Panc1 (cell line): ENCODE results near the gene CRELD2. TPM values are rescaled to one million over a fixed set of nuclear protein-coding genes. Genes with fewer than 3 reads are reported as not detected.

Source experiments
- ATAC-seq: fragments of 200-7000 bp; cut with Tn5 transposase; 2 replicates; pipeline ENCODE4 v1.9.1; 2020; ENCODE audit warnings: mild to moderate bottlenecking, moderate library complexity
- BruUV-seq: library from RNA; stranded (reverse); fragments of 400-500 nt; replicated peaks from 2 replicates; lab custom pipeline; 2021; lab: Mats Ljungman, UMichigan
- CTCF ChIA-PET: fragments of 300-600 bp; sonication (Branson Sonifier 250); formaldehyde crosslinking; loops from one replicate; lab custom pipeline; 2022; ENCODE audit warnings: antibody characterized with exemption; lab: Charles Lee
- POLR2A ChIA-PET: fragments of 300-600 bp; sonication (Branson Sonifier 250); formaldehyde crosslinking; loops from one replicate; lab custom pipeline; 2022; ENCODE audit warnings: antibody characterized with exemption; lab: Charles Lee
- DNase-seq: peaks from one replicate; pipeline ENCODE4 v3.0.0-alpha.2; 2010; ENCODE audit warnings: low read depth, low spot score
- H3K27ac ChIP-seq: 2 replicates; pipeline ENCODE4 v1.5.1; 2011; ENCODE audit warnings: mild to moderate bottlenecking, low read length, inconsistent platforms
- H3K27me3 ChIP-seq: fragments of 200-500 bp; sonication (Bioruptor generic); 2 replicates; pipeline ENCODE4 v1.6.0; 2014; ENCODE audit warnings: low read length, inconsistent platforms; ENCODE audit not compliant: control insufficient read depth, insufficient read depth
- H3K36me3 ChIP-seq: fragments of 200-500 bp; sonication (Bioruptor generic); 2 replicates; pipeline ENCODE4 v1.5.1; 2014; ENCODE audit warnings: inconsistent platforms, mild to moderate bottlenecking, low read length, moderate library complexity; ENCODE audit not compliant: control insufficient read depth, insufficient read depth
- H3K4me1 ChIP-seq: 2 replicates; pipeline ENCODE4 v1.5.1; 2011; ENCODE audit warnings: inconsistent platforms, mild to moderate bottlenecking, low read length, moderate library complexity; ENCODE audit not compliant: control insufficient read depth, insufficient read depth
- H3K4me3 ChIP-seq, 2 experiments: 2 replicates each; pipeline ENCODE4 v1.5.1; 2011 to 2012; ENCODE audit warnings: low read depth in 2 of 2, low read length in 2 of 2, mild to moderate bottlenecking in 2 of 2, inconsistent platforms in 1 of 2, moderate library complexity in 1 of 2
- H3K9me3 ChIP-seq: fragments of 200-500 bp; sonication (Bioruptor generic); 2 replicates; pipeline ENCODE4 v1.5.1; 2014; ENCODE audit warnings: low read depth, mild to moderate bottlenecking, inconsistent platforms, low read length, moderate library complexity; ENCODE audit not compliant: control insufficient read depth, insufficient read depth
- POLR2AphosphoS5 ChIP-seq: IDR thresholded peaks from 2 replicates; pipeline ENCODE4 v1.6.1; 2012; ENCODE audit warnings: mild to moderate bottlenecking, low read depth, low read length, moderate library complexity
- SIN3A ChIP-seq: IDR thresholded peaks from 2 replicates; pipeline ENCODE4 v1.6.1; 2012; ENCODE audit warnings: low read depth, mild to moderate bottlenecking, low read length, moderate library complexity, borderline replicate concordance; ENCODE audit not compliant: insufficient read depth
- TCF7L2 ChIP-seq: IDR thresholded peaks from 2 replicates; pipeline ENCODE4 v1.6.1; 2011; ENCODE audit warnings: mild to moderate bottlenecking, low read depth, low read length, inconsistent platforms
- in situ Hi-C: cut with HindIII; loops from 2 replicates; pipeline ENCODE4 v1.10.0; 2016; ENCODE audit warnings: low sequenced_read_pairs, low pct_unique_long_range_greater_than_20kb
- intact Hi-C: fragments of 100-400 bp; cut with micrococcal nuclease; formaldehyde crosslinking; loops from one replicate; pipeline ENCODE4 v1.10.0; 2022; ENCODE audit not compliant: unreplicated experiment
- total RNA-seq: library from RNA; stranded (reverse); gene quantifications from one replicate; pipeline ENCODE4 v1.2.1, GENCODE V29; 2021; ENCODE audit not compliant: unreplicated experiment
- TF ChIP-seq, protein P1 (sequence below), 2 experiments: IDR thresholded peaks; 2 replicates each; pipeline ENCODE4 v1.6.1; 2011 to 2012; ENCODE audit warnings: low read depth in 2 of 2, control low read depth in 1 of 2, low read length in 1 of 2, mild to moderate bottlenecking in 1 of 2, moderate library complexity in 1 of 2; ENCODE audit not compliant: insufficient read depth in 1 of 2
- TF ChIP-seq, protein P2 (sequence below): fragments of 450-650 bp; IDR thresholded peaks from 2 replicates; pipeline ENCODE4 v1.5.1; 2017; ENCODE audit warnings: mild to moderate bottlenecking

CRELD2 gene
- total RNA-seq, 1 experiment from 2014 or later: 59.7 TPM

DNA sequence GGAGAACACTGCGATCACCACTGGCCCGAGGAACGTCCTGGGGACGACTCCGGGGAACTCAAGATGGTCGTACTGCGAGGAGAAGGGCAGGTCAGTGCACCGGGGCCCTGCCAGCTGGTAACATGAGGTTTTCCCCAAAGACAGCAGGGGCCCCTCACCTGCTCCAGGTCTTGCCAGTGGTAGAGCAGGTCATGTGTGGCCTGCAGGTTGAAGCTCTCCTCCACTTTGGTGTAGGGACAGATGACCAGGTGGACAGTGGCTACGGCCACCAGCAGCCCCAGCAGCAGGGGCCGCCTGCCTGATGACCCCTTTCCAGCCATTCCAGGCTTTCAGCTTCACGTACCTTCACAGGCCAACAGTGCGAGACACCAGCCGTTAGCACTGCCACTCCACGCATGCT is 5.0 kb upstream of the CRELD2 start:
- CTCF ChIA-PET: no interaction called here
- ATAC-seq: no peak
- H3K36me3 ChIP-seq: peaks cover 4% of the 10 kb centered on the region; the same call in 1 of the 2 replicates
- no peak for DNase-seq
- H3K27ac ChIP-seq: no peak overlapping the region
- no peak overlapping the region for H3K4me3 ChIP-seq
- in situ Hi-C loops (no loop called here), intact Hi-C loops (no loop called here)
- no peaks in the 10 kb centered on the region for H3K27me3 ChIP-seq
- H3K9me3 ChIP-seq: no peaks in the 10 kb centered on the region
- H3K4me1 ChIP-seq: no peaks in the 10 kb centered on the region
- BruUV-seq: no TSS peak
- POLR2A ChIA-PET: no interaction called here
- TF ChIP-seq POLR2AphosphoS5 (no peak), SIN3A (no peak), TCF7L2 (no peak)
- TF ChIP-seq, protein P1, sequence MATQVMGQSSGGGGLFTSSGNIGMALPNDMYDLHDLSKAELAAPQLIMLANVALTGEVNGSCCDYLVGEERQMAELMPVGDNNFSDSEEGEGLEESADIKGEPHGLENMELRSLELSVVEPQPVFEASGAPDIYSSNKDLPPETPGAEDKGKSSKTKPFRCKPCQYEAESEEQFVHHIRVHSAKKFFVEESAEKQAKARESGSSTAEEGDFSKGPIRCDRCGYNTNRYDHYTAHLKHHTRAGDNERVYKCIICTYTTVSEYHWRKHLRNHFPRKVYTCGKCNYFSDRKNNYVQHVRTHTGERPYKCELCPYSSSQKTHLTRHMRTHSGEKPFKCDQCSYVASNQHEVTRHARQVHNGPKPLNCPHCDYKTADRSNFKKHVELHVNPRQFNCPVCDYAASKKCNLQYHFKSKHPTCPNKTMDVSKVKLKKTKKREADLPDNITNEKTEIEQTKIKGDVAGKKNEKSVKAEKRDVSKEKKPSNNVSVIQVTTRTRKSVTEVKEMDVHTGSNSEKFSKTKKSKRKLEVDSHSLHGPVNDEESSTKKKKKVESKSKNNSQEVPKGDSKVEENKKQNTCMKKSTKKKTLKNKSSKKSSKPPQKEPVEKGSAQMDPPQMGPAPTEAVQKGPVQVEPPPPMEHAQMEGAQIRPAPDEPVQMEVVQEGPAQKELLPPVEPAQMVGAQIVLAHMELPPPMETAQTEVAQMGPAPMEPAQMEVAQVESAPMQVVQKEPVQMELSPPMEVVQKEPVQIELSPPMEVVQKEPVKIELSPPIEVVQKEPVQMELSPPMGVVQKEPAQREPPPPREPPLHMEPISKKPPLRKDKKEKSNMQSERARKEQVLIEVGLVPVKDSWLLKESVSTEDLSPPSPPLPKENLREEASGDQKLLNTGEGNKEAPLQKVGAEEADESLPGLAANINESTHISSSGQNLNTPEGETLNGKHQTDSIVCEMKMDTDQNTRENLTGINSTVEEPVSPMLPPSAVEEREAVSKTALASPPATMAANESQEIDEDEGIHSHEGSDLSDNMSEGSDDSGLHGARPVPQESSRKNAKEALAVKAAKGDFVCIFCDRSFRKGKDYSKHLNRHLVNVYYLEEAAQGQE (IDR thresholded peaks at IDR 0.05; ENCODE audit: insufficient read depth in 1 of 2, low read depth in 2 of 2, low read length in 1 of 2): no peak
- TF ChIP-seq, protein P2, sequence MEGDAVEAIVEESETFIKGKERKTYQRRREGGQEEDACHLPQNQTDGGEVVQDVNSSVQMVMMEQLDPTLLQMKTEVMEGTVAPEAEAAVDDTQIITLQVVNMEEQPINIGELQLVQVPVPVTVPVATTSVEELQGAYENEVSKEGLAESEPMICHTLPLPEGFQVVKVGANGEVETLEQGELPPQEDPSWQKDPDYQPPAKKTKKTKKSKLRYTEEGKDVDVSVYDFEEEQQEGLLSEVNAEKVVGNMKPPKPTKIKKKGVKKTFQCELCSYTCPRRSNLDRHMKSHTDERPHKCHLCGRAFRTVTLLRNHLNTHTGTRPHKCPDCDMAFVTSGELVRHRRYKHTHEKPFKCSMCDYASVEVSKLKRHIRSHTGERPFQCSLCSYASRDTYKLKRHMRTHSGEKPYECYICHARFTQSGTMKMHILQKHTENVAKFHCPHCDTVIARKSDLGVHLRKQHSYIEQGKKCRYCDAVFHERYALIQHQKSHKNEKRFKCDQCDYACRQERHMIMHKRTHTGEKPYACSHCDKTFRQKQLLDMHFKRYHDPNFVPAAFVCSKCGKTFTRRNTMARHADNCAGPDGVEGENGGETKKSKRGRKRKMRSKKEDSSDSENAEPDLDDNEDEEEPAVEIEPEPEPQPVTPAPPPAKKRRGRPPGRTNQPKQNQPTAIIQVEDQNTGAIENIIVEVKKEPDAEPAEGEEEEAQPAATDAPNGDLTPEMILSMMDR: no peak

DNA sequence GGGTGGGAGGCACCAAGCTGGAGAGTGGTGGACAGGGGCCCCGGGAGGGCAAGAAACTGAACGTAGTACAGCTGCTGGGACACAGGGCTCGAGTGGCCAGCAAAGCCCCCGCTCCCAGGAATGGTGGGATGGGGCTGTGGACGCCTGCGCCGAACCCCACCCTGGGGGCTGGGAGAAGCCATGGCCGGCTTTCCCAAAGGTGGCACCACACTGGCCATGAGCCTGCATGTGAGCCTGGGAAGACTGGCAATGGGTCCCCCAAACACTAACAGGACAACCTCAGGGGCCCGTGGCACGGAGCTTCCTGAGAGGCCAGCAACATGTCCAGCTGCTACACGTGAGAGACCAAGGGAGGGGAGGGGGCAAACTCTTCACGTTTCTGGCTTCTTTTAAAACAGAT is 4.2 kb upstream of the CRELD2 start:
- Histone ChIP-seq H3K36me3 (peaks cover 4% of the 10 kb centered on the region; the same call in 1 of the 2 replicates), H3K4me1 (peaks cover 1% of the 10 kb centered on the region; the same call in 1 of the 2 replicates), H3K27ac (no peak overlapping the region), H3K27me3 (no peaks in the 10 kb centered on the region), H3K9me3 (no peaks in the 10 kb centered on the region), H3K4me3 (no peak overlapping the region)
- POLR2A ChIA-PET: no interaction called here
- no peak for TF ChIP-seq POLR2AphosphoS5
- no peak for TF ChIP-seq TCF7L2
- TF ChIP-seq SIN3A: no peak
- TF ChIP-seq, protein P1 (IDR thresholded peaks at IDR 0.05; ENCODE audit: insufficient read depth in 1 of 2, low read depth in 2 of 2, low read length in 1 of 2): no peak
- TF ChIP-seq, protein P2: no peak
- intact Hi-C loops (no loop called here), in situ Hi-C loops (no loop called here)
- ATAC-seq: no peak
- no TSS peak for BruUV-seq
- CTCF ChIA-PET: no interaction called here
- no peak for DNase-seq
